ENCODE measurements around the gene AGFG2.

AGFG2 gene

GRCh38 chr7:100538654-100539435 lies at the start of gene AGFG2 (continued):
- TF ChIP-seq AEBP2 (tag by site-specific recombination; IDR thresholded peaks at IDR 0.05; ENCODE audit: borderline replicate concordance) (no peak), ZEB2 (tag by site-specific recombination; IDR thresholded peaks at IDR 0.05) (peak; percentile 75), ZNF133 (tag by site-specific recombination; IDR thresholded peaks at IDR 0.05) (no peak), ZNF792 (tag by site-specific recombination; IDR thresholded peaks at IDR 0.05) (no peak), HOXC10 (CRISPR knock-in tag; IDR thresholded peaks at IDR 0.05) (no peak), ZNF354C (tag by site-specific recombination; IDR thresholded peaks at IDR 0.05; ENCODE audit: borderline replicate concordance, low read depth) (no peak), ZSCAN16 (tag by site-specific recombination; IDR thresholded peaks at IDR 0.05) (no peak; the same call in 1 of the 2 replicates), ZFP69B (tag by site-specific recombination; IDR thresholded peaks at IDR 0.05) (peak; percentile 67), WT1 (tag by site-specific recombination; IDR thresholded peaks at IDR 0.05) (peak; percentile 78), ZBTB10 (tag by site-specific recombination; IDR thresholded peaks at IDR 0.05) (peak; percentile 66), GFI1B (tag by site-specific recombination; IDR thresholded peaks at IDR 0.05) (no peak), ZNF280C (tag by site-specific recombination; IDR thresholded peaks at IDR 0.05) (no peak), PRDM6 (tag by site-specific recombination; IDR thresholded peaks at IDR 0.05) (no peak), KLF1 (tag by site-specific recombination; IDR thresholded peaks at IDR 0.05) (peak; percentile 78), GLIS1 (tag by site-specific recombination; IDR thresholded peaks at IDR 0.05) (peak; percentile 85), ZNF394 (tag by site-specific recombination; IDR thresholded peaks at IDR 0.05; ENCODE audit: borderline replicate concordance) (no peak; the same call in 1 of the 2 replicates), ZNF426 (tag by site-specific recombination; IDR thresholded peaks at IDR 0.05) (no peak), MEIS1 (CRISPR knock-in tag; IDR thresholded peaks at IDR 0.05; ENCODE audit: borderline replicate concordance) (no peak), MYNN (tag by site-specific recombination; IDR thresholded peaks at IDR 0.05; ENCODE audit: borderline replicate concordance) (no peak; the same call in 1 of the 2 replicates), RBAK (tag by site-specific recombination; IDR thresholded peaks at IDR 0.05) (no peak), INSM2 (tag by site-specific recombination; IDR thresholded peaks at IDR 0.05) (peak; percentile 41; the same call in 1 of the 2 replicates), ZNF155 (tag by site-specific recombination; IDR thresholded peaks at IDR 0.05) (no peak), ZNF248 (tag by site-specific recombination; IDR thresholded peaks at IDR 0.05) (no peak), ZNF449 (tag by site-specific recombination; IDR thresholded peaks at IDR 0.05) (no peak), ZNF37A (tag by site-specific recombination; IDR thresholded peaks at IDR 0.05) (no peak), ZNF221 (tag by site-specific recombination; IDR thresholded peaks at IDR 0.05; ENCODE audit: borderline replicate concordance) (no peak), IKZF3 (tag by site-specific recombination; IDR thresholded peaks at IDR 0.05) (no peak; the same call in 1 of the 2 replicates), GLI2 (tag by site-specific recombination; IDR thresholded peaks at IDR 0.05; ENCODE audit: borderline replicate concordance, low read depth) (no peak), ZBTB21 (tag by site-specific recombination; IDR thresholded peaks at IDR 0.05) (peak; percentile 92)
